ENCODE data around the gene DNAJC15.

Gene DNAJC15

GRCh38 chr13:43123856-43124255 is 100.5 kb downstream of the DNAJC15 start:
- H3K4me3 Mint-ChIP-seq = no peak overlapping the region
- H3K9me3 Mint-ChIP-seq = no peaks in the 10 kb centered on the region
- no peaks in the 10 kb centered on the region for H3K36me3 Mint-ChIP-seq
- DNase-seq (ENCODE audit: low spot score in 2 of 2) (no peak), ATAC-seq (ENCODE audit: low read depth) (no peak)
- peaks cover 6% of the 10 kb centered on the region for H3K27me3 Mint-ChIP-seq
- no peak overlapping the region for H3K27ac Mint-ChIP-seq
- H3K4me1 Mint-ChIP-seq = peaks cover 15% of the 10 kb centered on the region

DNA sequence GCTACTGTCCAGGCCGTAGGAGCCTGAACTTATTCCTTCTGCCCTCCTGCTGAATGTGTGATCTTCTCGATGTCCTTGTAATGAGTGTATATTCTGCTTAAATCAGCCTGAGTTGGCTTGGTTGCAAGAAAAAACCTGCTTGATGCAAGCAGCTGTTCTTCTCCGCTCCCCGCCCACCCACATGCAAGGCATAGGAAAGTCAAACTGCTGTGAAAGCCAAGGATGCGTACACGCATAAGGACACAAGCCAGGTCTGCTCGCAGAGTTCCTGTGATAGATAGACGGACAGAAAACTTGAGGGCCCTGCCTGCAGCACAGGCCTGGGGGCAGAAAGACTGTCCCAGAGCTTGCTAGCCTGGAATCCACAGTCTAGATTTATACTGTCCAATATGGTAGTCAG is 101.1 kb downstream of the DNAJC15 start:
- Mint-ChIP-seq H3K9me3 (no peaks in the 10 kb centered on the region), H3K27ac (no peak overlapping the region), H3K36me3 (no peaks in the 10 kb centered on the region), H3K4me3 (no peak overlapping the region), H3K4me1 (peaks cover 16% of the 10 kb centered on the region), H3K27me3 (peaks cover 7% of the 10 kb centered on the region)
- ATAC-seq (ENCODE audit: low read depth) (no peak), DNase-seq (ENCODE audit: low spot score in 2 of 2) (no peak)

- Mint-ChIP-seq H3K36me3 (no peaks in the 10 kb centered on the region), H3K4me1 (peaks cover 18% of the 10 kb centered on the region), H3K4me3 (no peak overlapping the region), H3K27ac (no peak overlapping the region), H3K27me3 (peaks cover 8% of the 10 kb centered on the region), H3K9me3 (no peaks in the 10 kb centered on the region)
- DNase-seq (ENCODE audit: low spot score in 2 of 2) (no peak), ATAC-seq (ENCODE audit: low read depth) (peak; percentile 51)
Measured at GRCh38 chr13:43126420-43126819, 103.0 kb downstream of the DNAJC15 start.

- Mint-ChIP-seq H3K4me3 (no peak overlapping the region), H3K36me3 (no peaks in the 10 kb centered on the region), H3K27me3 (peaks cover 9% of the 10 kb centered on the region), H3K9me3 (no peaks in the 10 kb centered on the region), H3K27ac (no peak overlapping the region), H3K4me1 (peaks cover 19% of the 10 kb centered on the region)
- ATAC-seq (ENCODE audit: low read depth) = no peak
- no peak for DNase-seq (ENCODE audit: low spot score in 2 of 2)
Measured at GRCh38 chr13:43127103-43127798, 103.9 kb downstream of the DNAJC15 start.

GRCh38 chr13:43127827-43128226 is 104.4 kb downstream of the DNAJC15 start:
- DNase-seq (ENCODE audit: low spot score in 2 of 2) (no peak), ATAC-seq (ENCODE audit: low read depth) (peak; percentile 19)
- H3K27me3 Mint-ChIP-seq = peaks cover 10% of the 10 kb centered on the region
- no peaks in the 10 kb centered on the region for H3K36me3 Mint-ChIP-seq
- H3K4me3 Mint-ChIP-seq = no peak overlapping the region
- no peaks in the 10 kb centered on the region for H3K9me3 Mint-ChIP-seq
- H3K27ac Mint-ChIP-seq = no peak overlapping the region
- H3K4me1 Mint-ChIP-seq = peaks cover 21% of the 10 kb centered on the region

GRCh38 chr13:43128504-43128961 is 105.1 kb downstream of the DNAJC15 start:
- H3K27ac Mint-ChIP-seq = no peak overlapping the region

GRCh38 chr13:43129066-43129465 is 105.7 kb downstream of the DNAJC15 start:
- Mint-ChIP-seq H3K36me3 (peaks cover 2% of the 10 kb centered on the region), H3K4me1 (peaks cover 24% of the 10 kb centered on the region), H3K27ac (no peak overlapping the region), H3K9me3 (no peaks in the 10 kb centered on the region), H3K4me3 (peak overlapping the region; percentile 68), H3K27me3 (peaks cover 16% of the 10 kb centered on the region)
- DNase-seq (ENCODE audit: low spot score in 2 of 2) (no peak), ATAC-seq (ENCODE audit: low read depth) (no peak)

More at GRCh38 chr13:43128504-43128961, 105.1 kb downstream of the DNAJC15 start:
- Mint-ChIP-seq H3K9me3 (no peaks in the 10 kb centered on the region), H3K4me3 (peak overlapping the region; percentile 68), H3K4me1 (peaks cover 24% of the 10 kb centered on the region), H3K36me3 (no peaks in the 10 kb centered on the region), H3K27me3 (peaks cover 11% of the 10 kb centered on the region)
- ATAC-seq (ENCODE audit: low read depth) = peak; percentile 53
- no peak for DNase-seq (ENCODE audit: low spot score in 2 of 2)

GRCh38 chr13:43129511-43130110 is 106.2 kb downstream of the DNAJC15 start:
- Mint-ChIP-seq H3K36me3 (peaks cover 2% of the 10 kb centered on the region), H3K27ac (no peak overlapping the region), H3K9me3 (no peaks in the 10 kb centered on the region), H3K27me3 (peaks cover 18% of the 10 kb centered on the region), H3K4me3 (no peak overlapping the region), H3K4me1 (peaks cover 24% of the 10 kb centered on the region)
- DNase-seq (ENCODE audit: low spot score in 2 of 2) (no peak), ATAC-seq (ENCODE audit: low read depth) (no peak)

DNA sequence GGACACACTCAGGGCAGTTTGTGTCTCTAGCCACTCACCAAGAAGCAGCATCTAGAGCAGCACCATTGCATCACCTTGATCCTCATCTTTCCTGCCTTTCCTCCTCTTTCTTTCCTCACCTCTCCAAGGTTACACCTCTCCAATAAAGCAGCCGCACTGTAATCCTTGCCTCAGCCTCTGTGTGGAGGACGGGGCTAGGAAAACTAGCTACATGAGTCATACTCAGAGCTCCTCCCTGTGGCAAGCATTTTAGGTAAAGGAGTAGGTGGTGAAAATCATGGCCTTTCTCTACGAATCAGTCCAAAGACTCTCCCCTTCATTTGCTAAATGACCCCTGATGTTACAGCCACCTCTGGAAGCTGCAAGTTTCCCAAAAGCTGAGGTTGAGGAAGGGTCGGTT is 108.9 kb downstream of the DNAJC15 start:
- no peak for DNase-seq (ENCODE audit: low spot score in 2 of 2)
- no peaks in the 10 kb centered on the region for H3K9me3 Mint-ChIP-seq
- H3K36me3 Mint-ChIP-seq = peaks cover 2% of the 10 kb centered on the region
- H3K4me1 Mint-ChIP-seq = peaks cover 20% of the 10 kb centered on the region
- ATAC-seq (ENCODE audit: low read depth) = peak; percentile 37
- H3K27ac Mint-ChIP-seq = no peak overlapping the region
- no peak overlapping the region for H3K4me3 Mint-ChIP-seq
- H3K27me3 Mint-ChIP-seq = peaks cover 22% of the 10 kb centered on the region

DNA sequence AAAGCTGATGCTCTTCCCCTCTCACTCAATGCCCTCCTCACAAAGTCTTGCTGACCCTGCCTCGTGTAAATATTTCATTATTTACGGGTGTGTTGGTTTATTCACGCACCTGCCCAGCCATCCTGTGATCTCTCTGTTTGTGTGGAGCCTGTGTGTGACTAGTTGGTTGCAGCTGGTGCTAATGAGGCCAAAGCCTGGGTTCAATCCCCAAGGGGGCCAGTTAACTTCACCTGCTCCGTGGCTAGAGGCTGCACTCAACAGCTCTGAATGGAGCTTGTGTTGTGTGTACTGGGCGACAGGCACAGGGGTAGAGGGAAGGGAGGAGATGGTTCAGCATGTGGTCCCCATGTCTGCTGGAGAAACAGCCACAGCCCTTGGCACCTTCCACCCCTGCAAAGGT is 109.5 kb downstream of the DNAJC15 start:
- Mint-ChIP-seq H3K4me1 (peaks cover 14% of the 10 kb centered on the region), H3K27me3 (peaks cover 18% of the 10 kb centered on the region), H3K36me3 (peaks cover 2% of the 10 kb centered on the region), H3K4me3 (no peak overlapping the region), H3K27ac (no peak overlapping the region), H3K9me3 (no peaks in the 10 kb centered on the region)
- DNase-seq (ENCODE audit: low spot score in 2 of 2) (no peak), ATAC-seq (ENCODE audit: low read depth) (no peak)

DNA sequence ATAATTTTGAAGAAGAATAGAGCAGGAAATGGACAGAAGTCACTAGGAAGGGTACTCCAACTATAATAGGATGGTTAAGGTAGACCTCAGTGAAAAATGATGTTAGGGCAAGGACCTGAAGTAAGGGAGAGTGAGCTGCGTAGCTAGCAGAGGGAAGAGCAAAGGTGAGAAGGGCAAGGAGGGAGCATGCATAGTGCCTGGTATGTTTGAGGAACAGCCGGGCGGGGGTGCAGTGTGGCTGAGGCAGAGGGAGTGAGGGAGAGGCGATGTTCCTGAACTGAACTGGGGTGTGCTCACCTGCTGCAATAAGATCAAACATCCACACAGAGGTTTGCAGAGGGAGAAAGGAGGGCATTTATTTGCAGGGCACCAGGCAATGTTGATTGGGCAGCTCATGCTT is 110.4 kb downstream of the DNAJC15 start:
- Mint-ChIP-seq H3K27me3 (peaks cover 21% of the 10 kb centered on the region), H3K4me3 (no peak overlapping the region), H3K9me3 (no peaks in the 10 kb centered on the region), H3K4me1 (peaks cover 8% of the 10 kb centered on the region), H3K36me3 (peaks cover 2% of the 10 kb centered on the region), H3K27ac (no peak overlapping the region)
- no peak for DNase-seq (ENCODE audit: low spot score in 2 of 2)
- ATAC-seq (ENCODE audit: low read depth) = no peak

GRCh38 chr13:43134868-43135267 is 111.5 kb downstream of the DNAJC15 start:
- Mint-ChIP-seq H3K36me3 (peaks cover 2% of the 10 kb centered on the region), H3K4me1 (peaks cover 6% of the 10 kb centered on the region), H3K4me3 (no peak overlapping the region), H3K27ac (no peak overlapping the region), H3K27me3 (peaks cover 18% of the 10 kb centered on the region), H3K9me3 (no peaks in the 10 kb centered on the region)
- ATAC-seq (ENCODE audit: low read depth) (no peak), DNase-seq (ENCODE audit: low spot score in 2 of 2) (no peak)

GRCh38 chr13:43135516-43135915 is 112.1 kb downstream of the DNAJC15 start:
- DNase-seq (ENCODE audit: low spot score in 2 of 2) = no peak
- H3K4me3 Mint-ChIP-seq = no peak overlapping the region
- H3K27ac Mint-ChIP-seq = no peak overlapping the region
- H3K4me1 Mint-ChIP-seq = peaks cover 6% of the 10 kb centered on the region
- H3K9me3 Mint-ChIP-seq = no peaks in the 10 kb centered on the region
- no peak for ATAC-seq (ENCODE audit: low read depth)
- H3K27me3 Mint-ChIP-seq = peaks cover 18% of the 10 kb centered on the region
- H3K36me3 Mint-ChIP-seq = peaks cover 2% of the 10 kb centered on the region

GRCh38 chr13:43136920-43137575 is 113.7 kb downstream of the DNAJC15 start:
- Mint-ChIP-seq H3K36me3 (peaks cover 2% of the 10 kb centered on the region), H3K27ac (no peak overlapping the region), H3K4me1 (peaks cover 6% of the 10 kb centered on the region), H3K4me3 (no peak overlapping the region), H3K27me3 (peaks cover 18% of the 10 kb centered on the region), H3K9me3 (no peaks in the 10 kb centered on the region)
- DNase-seq (ENCODE audit: low spot score in 2 of 2) (no peak), ATAC-seq (ENCODE audit: low read depth) (no peak)
